Measurements from ENCODE around the gene CCDC73. TPM values are rescaled to one million over a fixed set of nuclear protein-coding genes. Genes with fewer than 3 reads are reported as not detected.
A peak's percentile ranks its signal among the peaks of the same experiment; 100 is the strongest.

CCDC73 gene
- total and polyA plus RNA-seq, 2 of the 4 experiments (the other 2 are of a cell fraction), result not detected

DNA sequence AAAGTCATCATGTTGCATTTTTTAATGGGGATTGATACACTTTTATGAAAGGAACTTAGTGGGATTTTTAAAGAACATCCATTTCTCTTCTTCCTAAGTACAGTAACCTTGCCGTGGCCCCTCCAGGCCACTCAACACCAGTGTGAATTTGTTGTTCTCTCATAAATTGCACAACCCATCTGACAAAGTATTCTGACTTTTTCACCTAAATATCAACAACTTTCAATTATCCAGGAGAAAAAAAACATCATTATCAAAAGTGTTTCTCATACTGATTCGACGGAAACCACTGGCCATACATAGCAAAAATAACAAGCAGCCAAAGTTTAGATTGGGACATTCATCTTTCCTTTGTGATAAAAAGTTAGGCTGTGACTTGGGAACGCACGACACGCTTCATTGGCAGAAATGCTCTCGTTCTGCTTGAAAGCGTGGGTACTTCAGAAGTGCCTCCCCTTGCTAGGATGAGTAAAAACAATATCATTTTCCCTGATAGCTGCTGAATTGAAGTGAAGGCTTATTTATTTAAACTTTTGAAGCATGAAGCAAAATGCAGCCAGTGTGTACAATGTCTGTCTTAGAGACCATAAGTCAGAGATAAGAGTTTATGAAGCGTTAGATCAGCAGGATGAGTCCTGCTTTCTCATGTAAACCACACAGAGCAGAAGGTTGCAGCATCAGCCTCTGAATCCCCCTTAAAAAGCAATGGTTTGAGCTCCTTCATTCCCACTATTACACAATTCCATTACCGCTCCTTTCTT is 231.4 kb downstream of the CCDC73 start:
- no peak for TF ChIP-seq CHD1 (IDR thresholded peaks at IDR 0.05; ENCODE audit: low read depth, low read length)
- peak; percentile 55; the same call in 1 of the 2 replicates for TF ChIP-seq CEBPB (IDR thresholded peaks at IDR 0.05; ENCODE audit: low read depth, low read length)
- no peak for TF ChIP-seq MAZ (IDR thresholded peaks at IDR 0.05; ENCODE audit: borderline replicate concordance, low read depth, low read length)
- no peaks in the 10 kb centered on the region for H3K79me1 ChIP-seq (ENCODE audit: low read depth in 1 of 2, low read length in 2 of 2)
- no peak overlapping the region for H3K14ac ChIP-seq (replicated peaks; ENCODE audit: low read depth, low read length)
- no peak overlapping the region for H3K9ac ChIP-seq (ENCODE audit: low read depth, low read length)
- H4K5ac ChIP-seq (ENCODE audit: low read depth, low read length), result no peak overlapping the region
- H3K27me3 ChIP-seq (ENCODE audit: control insufficient read depth, insufficient read depth, low read length), result no peaks in the 10 kb centered on the region; the same call in 1 of the 2 replicates
- H2AK5ac ChIP-seq (ENCODE audit: low read depth, low read length), result no peak overlapping the region
- H3K27ac ChIP-seq (ENCODE audit: insufficient read depth, low read length), result no peak overlapping the region
- intact Hi-C loops (cut with micrococcal nuclease), result no loop called here
- peak; percentile 67 for ATAC-seq (ENCODE audit: low read depth)
- H3K9me3 ChIP-seq (ENCODE audit: control insufficient read depth, insufficient read depth, low read length), result no peaks in the 10 kb centered on the region
- no peaks in the 10 kb centered on the region for H3K9me1 ChIP-seq (ENCODE audit: insufficient read depth, low read length)
- H2BK120ac ChIP-seq (ENCODE audit: low read depth, low read length), result no peak overlapping the region
- H2BK20ac ChIP-seq (ENCODE audit: low read depth, low read length), result no peak overlapping the region
- H2AK9ac ChIP-seq (replicated peaks; ENCODE audit: low read depth, low read length, poor library complexity), result no peak overlapping the region
- in situ Hi-C loops (cut with MboI; ENCODE audit: low sequenced_read_pairs), result no loop called here
- no peak overlapping the region for H2AFZ ChIP-seq (replicated peaks; ENCODE audit: low read length, poor library complexity)
- no peaks in the 10 kb centered on the region for H3K4me1 ChIP-seq (ENCODE audit: control insufficient read depth, insufficient read depth, low read length)
- no peaks in the 10 kb centered on the region for H3K36me3 ChIP-seq (ENCODE audit: control insufficient read depth, insufficient read depth, low read length)
- dilution Hi-C loops (cut with HindIII; ENCODE audit: low sequenced_read_pairs, unreplicated experiment), result no loop called here
- H2BK5ac ChIP-seq (ENCODE audit: low read depth, low read length, poor library complexity, severe bottlenecking), result no peak overlapping the region
- H2BK15ac ChIP-seq (ENCODE audit: low read depth, low read length), result no peak overlapping the region
- H3K23ac ChIP-seq (ENCODE audit: low read depth, low read length), result no peak overlapping the region
- no peak overlapping the region for H3K56ac ChIP-seq (ENCODE audit: extremely low read depth, insufficient read depth, low read length)
- ChIA-PET CTCF (no interaction called here), POLR2A (ENCODE audit: unreplicated experiment) (no interaction called here)
- no peak overlapping the region for H4K91ac ChIP-seq (ENCODE audit: insufficient read depth, low read depth, low read length)
- BruUV-seq (replicated peaks), result no TSS peak
- no peak overlapping the region for H3K18ac ChIP-seq (ENCODE audit: low read depth, low read length)
- DNase-seq, result peak; percentile 57
- peak overlapping the region; percentile 75 for H3K4me2 ChIP-seq (ENCODE audit: low read depth, low read length)
- no peaks in the 10 kb centered on the region for H4K20me1 ChIP-seq (ENCODE audit: insufficient read depth, low read length)
- H4K8ac ChIP-seq (ENCODE audit: low read depth in 2 of 2, low read length in 2 of 2), result no peak overlapping the region
- H3K4me3 ChIP-seq (ENCODE audit: insufficient read depth, low read depth, low read length), result no peak overlapping the region
- H3K4ac ChIP-seq (ENCODE audit: low read depth, low read length), result no peak overlapping the region
- no CpG with 5 or more reads among the region's 10 CpGs for WGBS, 2 experiments (ENCODE audit: extremely low coverage in 2 of 2, insufficient read length in 1 of 2)
